ENCODE data around the gene TAS2R38.
"Not testable (repeated sequence)": the region's sequence is repeated elsewhere in the genome, so short reads cannot be mapped to it uniquely, and the experiment has no call there.

Gene TAS2R38

GRCh38 chr7:141973673-141974072 lies at the start of gene TAS2R38:
TSS of gene TAS2R38 (minus strand) at chr7:141973773. CDS start at chr7:141973689, 84 bp downstream.
- no peak for DNase-seq (ENCODE audit: low read depth)

DNA sequence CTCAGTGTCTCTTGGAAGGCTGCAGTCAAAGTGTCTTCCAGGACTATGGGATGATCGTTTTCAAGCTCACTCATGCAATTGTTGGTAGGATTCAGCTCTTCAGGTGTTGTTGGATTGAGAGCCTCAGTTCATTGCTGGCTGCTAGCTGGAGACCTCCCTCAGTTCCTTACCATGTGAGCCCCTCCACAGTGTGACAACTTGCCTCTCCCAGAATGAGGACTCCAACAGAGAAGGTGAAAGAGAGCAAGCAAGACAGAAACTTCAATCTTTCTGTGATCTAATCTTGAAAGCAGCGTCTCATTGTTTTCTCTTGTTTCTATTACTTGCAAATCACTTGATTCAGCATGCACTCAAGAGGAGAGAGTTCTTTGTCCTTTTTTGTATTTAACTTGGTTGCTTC lies 44.6 kb upstream of the TAS2R38 start:
- no peak for DNase-seq (ENCODE audit: low read depth)

DNA sequence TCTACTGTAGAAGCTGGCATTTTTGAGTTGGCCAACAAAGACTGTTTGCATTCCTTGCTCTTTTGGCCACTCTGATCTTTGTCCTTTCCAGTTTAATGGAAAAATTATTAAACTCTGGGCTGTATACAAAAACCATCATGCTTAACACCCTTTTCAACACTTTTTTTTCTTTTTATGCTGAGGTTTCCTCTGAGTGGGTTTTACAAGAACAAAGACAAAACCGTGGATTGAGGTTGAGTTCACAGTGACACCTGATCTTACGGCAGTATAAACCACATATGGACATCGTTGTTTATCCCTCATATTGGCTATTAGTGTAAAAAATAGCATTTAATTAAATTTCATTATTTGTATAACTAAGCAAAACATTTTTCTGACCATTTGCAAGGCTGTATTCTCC lies 43.9 kb upstream of the TAS2R38 start:
- DNase-seq (ENCODE audit: low read depth) = no peak

- DNase-seq (ENCODE audit: low read depth) = no peak
Measured at GRCh38 chr7:142012825-142013511, 39.4 kb upstream of the TAS2R38 start.

DNA sequence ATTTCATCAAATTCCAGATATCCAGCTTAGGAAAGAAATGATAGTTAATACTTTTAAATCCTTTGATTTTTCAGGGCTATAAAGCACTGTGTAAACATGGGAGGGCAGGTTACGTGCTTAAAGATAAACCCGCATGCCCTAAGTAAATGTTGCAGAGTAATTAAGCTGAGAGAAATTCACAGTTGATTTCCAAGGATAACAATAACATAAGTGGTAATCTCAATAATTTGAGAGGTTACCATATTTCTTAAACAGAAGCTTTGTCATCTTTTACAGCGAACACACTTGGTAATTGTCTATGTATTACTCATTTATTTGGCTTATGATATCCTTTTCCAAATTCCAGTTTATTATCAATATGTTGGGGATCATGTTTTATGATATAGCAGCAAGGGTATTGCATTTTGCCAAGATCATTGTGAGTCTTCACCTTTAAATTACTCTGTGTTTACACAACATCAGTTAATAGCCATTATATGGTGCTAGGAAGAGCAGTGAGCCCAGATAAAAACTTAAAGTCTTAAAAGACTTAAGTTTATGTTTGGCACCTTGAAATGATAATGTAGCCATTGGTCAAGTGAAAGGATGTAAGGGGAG lies 37.5 kb upstream of the TAS2R38 start:
- DNase-seq (ENCODE audit: low read depth) = no peak

DNA sequence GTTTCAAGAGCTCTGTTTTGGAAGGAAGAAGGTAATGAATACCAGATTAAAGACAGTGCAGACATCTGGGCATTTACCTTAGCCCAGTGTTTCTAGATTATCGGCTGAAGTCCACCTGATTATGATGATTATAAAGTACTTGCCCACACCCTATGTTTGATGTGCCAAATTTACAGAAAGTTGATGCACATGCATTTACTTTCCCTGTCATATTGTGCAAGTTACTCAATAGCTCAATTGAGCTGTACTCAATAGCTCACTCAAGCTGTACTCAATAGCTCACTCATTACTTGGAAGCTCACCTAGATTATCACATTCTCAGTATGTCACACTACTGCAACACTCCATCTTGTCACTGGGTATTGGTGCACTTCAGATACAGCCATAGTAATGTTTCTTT lies 35.6 kb upstream of the TAS2R38 start:
- no peak for DNase-seq (ENCODE audit: low read depth)

GRCh38 chr7:142006577-142006976 lies 33.0 kb upstream of the TAS2R38 start:
- no peak for DNase-seq (ENCODE audit: low read depth)

- no peak for DNase-seq (ENCODE audit: low read depth)
Measured at GRCh38 chr7:142002179-142002578, 28.6 kb upstream of the TAS2R38 start.

DNA sequence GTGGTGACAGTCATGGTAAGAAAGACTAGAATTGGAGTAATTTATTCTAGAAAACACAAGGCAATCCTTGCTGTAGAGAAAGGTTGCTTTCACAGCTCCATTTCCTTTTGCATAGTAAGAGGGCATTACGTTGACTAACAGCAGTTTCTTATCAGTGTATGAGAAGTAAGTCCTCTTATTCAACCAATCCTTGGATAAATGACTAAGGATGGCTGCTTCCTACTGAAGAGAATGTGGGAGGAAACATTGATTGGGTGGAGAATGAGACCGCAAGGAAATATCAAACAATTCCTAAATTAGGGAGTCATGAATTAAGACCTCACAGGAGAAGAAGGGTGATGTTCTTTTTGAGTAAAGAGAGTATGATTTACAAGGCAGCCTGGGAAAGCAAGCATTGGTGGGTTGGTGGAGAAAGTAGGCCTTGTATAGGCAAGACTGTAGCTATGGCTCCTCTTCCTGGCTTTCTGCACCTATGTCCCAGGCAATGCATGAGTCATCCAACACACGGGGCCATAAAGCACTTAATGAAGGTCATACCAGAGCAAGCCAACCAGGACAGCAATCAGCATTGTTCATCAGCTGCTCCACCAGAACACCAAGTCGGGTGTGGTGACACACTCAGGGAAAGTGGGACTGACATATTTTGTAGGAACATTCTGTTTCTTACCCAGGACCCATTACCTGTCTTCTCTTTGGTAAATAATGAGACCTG lies 27.7 kb upstream of the TAS2R38 start:
- DNase-seq (ENCODE audit: low read depth) = no peak

GRCh38 chr7:142000244-142000643 lies 26.7 kb upstream of the TAS2R38 start:
- DNase-seq (ENCODE audit: low read depth) = no peak

- no peak for DNase-seq (ENCODE audit: low read depth)
Measured at GRCh38 chr7:141999058-141999623, 25.6 kb upstream of the TAS2R38 start.

- DNase-seq (ENCODE audit: low read depth) = no peak
Measured at GRCh38 chr7:141993354-141993753, 19.8 kb upstream of the TAS2R38 start.

GRCh38 chr7:141992688-141993087 lies 19.1 kb upstream of the TAS2R38 start:
- DNase-seq (ENCODE audit: low read depth) = no peak

GRCh38 chr7:141992156-141992555 lies 18.6 kb upstream of the TAS2R38 start:
- no peak for DNase-seq (ENCODE audit: low read depth)

- no peak for DNase-seq (ENCODE audit: low read depth)
Measured at GRCh38 chr7:141991140-141991539, 17.6 kb upstream of the TAS2R38 start.

DNA sequence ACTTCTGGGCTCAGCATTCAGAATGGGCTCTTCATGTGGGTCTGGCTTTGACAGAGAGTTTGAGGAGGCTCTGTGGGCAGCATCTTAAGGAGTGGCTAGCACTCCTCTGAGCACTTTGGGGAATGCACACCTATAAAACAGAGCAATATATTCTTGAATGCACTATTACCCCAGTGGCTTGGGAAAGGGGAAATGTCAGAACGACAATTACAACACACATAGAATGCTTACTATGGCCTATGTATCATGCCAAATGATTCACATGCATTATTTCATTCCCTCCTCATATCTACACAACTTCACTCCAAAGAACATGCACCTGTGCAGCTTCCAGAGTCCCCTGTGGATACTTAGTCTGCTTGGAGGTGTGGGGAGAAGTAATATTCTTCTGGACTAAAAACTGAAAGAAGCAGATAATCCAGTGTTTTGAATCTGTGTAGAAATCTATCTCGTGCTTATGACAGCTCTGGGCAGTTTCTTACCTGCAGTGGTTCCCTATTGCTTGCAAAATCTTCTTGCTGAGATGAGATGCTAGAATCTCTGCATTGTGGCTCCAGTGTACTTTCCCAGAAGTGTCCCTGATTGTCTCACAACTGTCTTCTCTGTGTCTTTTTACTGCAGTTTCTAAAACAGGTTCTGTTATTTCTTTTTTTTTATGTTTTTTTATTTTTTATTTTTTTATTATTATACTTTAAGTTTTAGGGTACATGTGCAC lies 16.6 kb upstream of the TAS2R38 start:
- DNase-seq (ENCODE audit: low read depth) = no peak

DNA sequence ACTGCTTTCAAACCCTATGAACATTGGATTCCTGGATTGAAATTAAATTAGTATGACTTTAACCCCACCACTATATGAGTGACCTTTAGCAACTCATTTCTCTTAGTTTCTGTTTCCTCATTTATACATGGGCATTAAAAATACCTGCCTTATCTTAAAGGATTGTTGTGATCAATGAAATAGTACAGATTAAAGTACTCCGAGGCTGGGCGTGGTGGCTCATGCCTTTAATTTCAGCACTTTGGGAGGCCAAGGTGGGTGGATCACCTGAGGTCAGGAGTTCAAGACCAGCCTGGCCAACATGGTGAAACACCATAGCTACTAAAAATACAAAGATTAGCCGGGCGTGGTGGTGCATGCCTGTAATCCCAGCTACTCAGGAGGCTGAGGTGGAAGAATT lies 14.2 kb upstream of the TAS2R38 start:
- not testable (repeated sequence) for DNase-seq (ENCODE audit: low read depth)

GRCh38 chr7:141986923-141987322 lies 13.3 kb upstream of the TAS2R38 start:
- no peak for DNase-seq (ENCODE audit: low read depth)

DNA sequence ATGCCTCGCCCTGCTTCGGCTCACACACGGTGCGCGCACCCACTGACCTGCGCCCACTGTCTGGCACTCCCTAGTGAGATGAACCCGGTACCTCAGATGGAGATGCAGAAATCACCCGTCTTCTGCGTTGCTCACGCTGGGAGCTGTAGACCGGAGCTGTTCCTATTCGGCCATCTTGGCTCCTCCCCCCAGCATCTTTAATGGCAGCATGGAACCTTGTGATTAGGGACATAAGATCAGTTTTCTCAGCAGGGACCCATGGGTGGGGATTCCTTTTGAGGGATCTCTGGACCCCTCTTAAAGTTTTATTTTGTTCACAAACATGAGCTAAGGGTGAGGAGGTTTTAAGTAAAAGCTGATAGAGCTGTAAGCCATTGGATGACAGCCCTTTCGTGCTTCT lies 12.4 kb upstream of the TAS2R38 start:
- not testable (repeated sequence) for DNase-seq (ENCODE audit: low read depth)

DNA sequence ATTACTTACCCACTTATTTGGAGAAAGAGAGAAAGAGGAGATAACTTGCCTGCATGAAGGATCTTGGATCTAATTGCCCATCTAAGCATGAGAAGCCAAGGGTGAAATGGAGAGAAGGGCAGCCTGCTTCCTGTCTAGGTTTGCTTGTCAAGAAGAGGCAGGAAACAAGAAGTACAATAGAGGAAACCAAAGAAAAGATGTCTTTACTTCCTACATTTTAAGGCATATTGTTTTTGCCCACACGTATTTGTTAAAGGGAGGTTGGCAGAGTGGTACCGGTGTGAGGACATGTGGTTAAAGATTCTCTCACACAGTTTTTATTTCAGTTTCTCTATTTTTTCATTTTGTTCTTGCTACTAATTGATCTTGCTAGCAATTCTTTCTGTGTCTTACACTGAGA lies 6.0 kb upstream of the TAS2R38 start:
- no peak for DNase-seq (ENCODE audit: low read depth)

DNA sequence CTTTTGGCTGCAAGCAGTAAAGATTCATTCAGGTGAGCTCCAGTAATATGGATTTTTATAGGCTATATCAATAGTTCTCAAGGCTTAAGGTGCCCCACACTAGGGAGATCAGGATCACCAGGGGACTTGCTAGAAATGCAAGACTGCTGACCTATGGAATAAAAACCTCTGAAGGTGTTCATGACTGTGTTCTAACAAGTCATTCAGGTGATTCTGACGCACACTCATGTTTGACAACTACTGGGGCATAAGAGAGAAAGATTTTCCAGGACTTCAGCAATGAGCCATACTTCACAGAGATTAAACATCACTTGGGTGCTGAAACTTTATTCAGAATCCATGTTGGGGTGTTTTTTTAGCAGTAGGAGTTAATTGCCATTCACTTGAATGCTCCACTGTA lies 4.8 kb upstream of the TAS2R38 start:
- no peak for DNase-seq (ENCODE audit: low read depth)

DNA sequence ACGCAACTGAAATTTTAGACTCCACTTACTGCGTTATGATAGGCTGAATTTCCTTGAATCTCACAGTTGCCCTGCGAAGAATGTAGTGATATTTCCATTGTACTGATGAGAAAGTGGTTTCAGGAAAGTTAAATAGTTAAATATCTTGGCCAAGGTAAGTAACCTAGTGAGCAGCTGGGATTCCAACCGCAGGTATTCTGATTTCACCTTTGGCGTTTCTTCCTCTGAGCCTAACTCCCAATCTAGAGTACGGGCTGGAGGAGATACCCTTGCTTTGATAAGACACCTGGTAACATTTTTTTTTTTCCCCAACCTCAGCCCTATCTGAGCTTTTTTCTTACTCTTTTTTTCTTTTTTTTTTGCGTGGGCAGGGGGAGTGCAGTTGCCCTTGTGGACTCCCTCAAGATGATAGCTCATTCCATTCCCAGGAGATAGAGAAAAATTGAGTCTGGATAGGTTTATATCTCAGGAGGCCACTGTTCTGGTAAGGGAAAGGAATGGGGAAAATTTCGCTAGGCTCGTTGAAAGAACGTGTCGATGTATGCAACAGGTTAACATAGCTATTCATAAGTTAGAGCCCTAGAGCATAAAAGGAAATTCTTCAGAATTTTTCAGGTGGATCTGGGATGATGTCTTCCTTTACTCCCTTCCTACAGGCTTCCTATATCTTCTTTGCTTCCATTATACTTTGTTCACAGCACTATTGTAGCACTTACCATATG lies 3.1 kb upstream of the TAS2R38 start:
- DNase-seq (ENCODE audit: low read depth) = no peak
